EH (cell line): ENCODE data around the gene DOCK3.
"Not testable (repeated sequence)": the region's sequence is repeated elsewhere in the genome, so short reads cannot be mapped to it uniquely, and the experiment has no call there.

ENCODE experiments used
- DNase-seq: peaks from one replicate; pipeline ENCODE4 v3.0.0-alpha.2; 2015; ENCODE audit warnings: low read depth

The DOCK3 gene

DNA sequence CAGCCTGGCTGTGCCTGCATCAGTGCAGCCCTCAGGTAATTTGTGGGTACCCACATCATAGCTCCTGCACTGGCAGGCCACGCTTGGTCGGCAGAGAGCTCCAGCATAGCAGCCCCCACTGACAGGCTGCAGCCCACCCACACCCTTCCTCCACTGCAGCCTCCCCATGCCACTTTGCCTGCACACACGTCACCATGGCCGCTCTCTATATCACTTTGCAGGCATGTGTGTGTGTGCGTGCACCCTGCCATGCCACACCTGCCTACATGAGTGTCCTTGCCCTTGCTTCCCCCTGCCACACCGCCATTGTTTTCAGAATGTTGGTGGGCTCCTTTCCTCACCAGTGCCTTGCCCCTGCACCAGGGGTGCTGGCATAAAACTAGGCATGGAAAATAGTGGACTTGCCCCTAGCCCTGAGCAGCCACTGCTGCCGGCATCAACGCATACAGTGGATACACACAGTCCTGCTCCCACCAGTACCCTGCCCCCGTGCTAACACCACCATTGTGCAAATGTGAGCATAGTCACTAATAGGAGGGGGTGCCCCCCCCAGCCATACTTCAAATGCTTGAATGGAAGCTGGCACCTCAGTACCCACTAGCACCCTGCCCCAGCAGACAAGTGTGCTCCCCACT lies 431.6 kb downstream of the DOCK3 start:
- DNase-seq, result no peak

DNA sequence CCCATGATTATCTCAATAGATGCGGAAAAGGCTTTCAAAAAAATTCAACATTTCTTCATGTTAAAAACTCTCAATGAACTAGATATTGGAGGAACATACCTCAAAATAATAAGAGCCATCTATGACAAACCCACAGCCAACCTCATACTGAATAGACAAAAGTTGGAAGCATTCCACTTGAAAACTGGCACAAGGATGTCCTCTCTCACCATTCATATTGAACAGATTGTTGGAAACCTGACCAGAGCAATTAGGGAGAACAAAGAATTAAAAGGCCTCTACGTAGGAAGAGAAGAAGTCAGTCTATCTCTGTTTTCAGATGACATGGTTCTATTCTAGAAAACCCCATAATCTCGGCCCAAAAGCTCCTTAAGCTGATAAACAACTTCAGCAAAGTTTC lies 435.9 kb downstream of the DOCK3 start:
- no peak for DNase-seq

DNA sequence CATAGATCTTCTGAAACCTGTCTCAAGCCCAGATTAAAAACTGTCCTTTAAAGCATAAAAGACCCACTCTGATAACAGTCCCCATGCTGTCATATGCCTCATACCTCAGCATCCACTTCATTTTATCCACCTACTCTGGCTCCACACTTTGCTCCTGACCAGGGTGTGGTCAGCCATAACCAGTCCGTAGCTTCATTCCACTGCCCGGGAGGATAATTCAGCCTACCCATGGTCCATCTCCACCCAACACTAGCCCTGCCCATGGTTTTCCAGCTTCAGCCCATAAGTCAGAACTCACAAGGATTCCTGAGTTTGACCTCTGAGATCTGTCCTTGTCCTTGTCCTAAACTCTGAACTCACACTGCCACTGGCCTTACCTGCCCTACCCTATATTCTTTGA lies 448.2 kb downstream of the DOCK3 start:
- no peak for DNase-seq

DNA sequence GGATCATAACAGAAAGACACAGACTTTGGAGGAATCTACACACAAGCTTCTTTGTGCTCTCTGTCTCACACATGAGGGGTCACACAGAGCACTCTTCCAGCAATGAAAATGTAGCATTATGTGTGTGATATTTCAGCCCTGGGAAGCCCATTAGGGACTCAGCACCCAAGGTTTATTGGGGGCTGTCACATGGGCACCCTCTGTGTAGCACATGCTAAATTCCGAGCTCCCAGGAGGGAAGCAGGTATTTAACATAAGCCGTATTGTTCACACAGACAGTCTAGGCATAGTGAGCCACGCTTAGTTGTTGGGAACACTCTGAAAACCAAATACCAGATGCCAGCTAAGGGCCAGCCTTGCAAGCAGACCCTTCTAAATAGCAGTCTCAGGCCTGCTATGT lies 448.8 kb downstream of the DOCK3 start:
- no peak for DNase-seq

DNA sequence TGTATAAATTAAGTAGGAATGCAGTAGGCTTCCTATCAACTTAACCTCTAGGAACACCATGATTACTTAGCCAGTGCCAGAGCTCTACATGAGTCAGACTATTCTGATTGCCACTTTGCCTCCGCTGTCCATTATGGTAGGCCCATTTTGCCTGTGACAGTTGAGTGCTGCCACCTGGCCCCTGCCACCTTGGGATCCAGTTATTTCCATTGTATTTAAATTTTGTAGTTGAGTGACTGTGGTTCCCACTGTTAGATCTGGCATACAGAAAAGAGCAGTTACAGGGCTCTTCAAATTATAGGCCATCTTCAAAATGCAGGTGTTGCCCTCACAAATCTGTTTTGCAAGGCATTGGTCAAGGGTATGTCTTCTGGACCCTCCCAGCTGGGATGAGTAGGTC lies 456.9 kb downstream of the DOCK3 start:
- DNase-seq, result not testable (repeated sequence)

DNA sequence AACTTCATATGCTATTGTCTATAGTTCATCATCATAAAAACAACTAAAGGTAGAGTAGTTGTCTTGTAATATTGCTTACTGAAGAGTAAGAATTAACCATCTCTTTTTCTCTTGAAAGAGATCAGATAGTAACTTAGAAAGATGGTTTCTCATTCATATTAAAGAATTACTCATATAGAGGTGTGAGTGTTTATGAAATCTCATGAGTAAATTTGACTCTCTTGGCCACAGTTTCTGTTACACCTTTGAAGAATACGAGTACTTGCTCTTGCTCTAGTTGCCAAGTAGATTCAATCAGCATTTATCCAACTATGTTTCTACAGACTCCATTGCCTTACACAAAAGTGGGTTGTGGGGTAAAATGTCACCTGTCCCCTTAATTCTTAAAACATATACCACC lies 463.0 kb downstream of the DOCK3 start:
- no peak for DNase-seq

DNA sequence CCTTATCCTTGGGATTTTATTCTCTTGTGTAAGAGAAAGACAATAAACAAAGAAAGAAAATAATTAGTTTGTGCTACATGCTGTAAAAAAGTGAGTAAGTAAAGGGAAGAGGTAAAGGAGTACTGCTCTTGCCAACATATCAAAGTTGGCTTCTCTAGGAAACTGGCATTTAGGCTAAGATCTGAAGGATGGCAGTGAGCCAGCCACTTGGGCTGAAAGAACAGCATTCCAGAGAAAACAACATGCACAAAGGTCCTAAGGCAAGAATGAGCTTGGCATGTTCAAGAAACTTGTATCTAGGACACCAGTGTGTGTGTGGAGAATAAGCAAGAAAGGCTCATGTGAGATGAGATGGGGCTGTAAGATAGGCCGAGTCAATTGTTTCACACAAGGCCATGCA lies 464.9 kb downstream of the DOCK3 start:
- no peak for DNase-seq

DNA sequence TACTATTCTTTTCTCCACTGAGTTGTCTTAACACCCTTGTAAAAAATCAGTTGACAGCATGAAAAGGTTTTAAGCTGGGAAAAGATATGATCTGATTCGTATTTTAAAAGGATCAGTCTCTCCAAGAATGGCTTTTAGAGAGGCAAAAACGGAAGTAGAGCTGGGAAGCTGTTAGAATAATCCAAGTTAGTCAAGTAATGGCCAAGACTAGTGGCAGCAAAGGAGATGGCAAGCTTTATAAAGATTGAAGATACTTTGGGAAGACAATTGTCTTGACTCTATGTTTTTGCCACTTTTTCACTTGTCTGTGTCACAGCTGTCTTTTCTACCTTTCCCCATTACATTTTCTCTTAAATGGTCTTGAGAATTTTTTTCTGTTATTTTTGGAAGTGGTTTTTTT lies 466.8 kb downstream of the DOCK3 start:
- no peak for DNase-seq

DNA sequence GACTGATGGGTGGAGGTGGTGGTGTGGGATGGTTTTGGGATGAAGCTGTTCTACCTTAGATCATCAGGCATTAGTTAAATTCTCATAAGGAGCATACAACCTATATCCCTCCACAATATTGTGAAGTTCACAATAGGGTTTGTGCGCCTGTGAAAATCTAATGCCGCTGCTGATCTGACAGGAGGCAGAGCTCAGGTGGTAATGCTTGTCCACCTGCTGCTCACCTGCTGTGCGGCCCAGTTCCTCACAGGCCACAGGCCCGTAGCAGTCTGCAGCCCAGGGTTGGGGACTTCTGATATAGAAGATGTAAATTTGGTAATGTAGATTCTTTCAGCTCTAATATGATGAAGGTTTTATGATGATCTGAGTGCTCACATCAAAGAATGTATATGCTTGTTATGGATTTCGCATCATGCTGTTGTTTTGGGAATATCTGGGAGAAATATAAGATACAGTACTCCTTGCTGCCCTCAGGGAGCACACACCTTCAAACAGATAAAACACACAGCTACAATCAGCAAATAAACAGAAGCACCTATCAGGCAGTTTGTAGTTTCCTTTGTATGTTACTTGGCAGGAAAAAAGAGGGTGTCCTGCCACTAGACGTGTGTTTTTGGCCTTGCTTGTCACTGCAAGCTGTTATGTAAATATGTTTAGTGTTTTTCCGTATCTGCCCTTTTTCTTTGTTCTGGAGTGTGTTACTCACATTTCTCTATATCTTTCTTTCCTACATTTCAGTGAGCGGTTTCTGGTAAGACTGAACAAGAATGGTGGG lies 471.3 kb downstream of the DOCK3 start:
- DNase-seq, result no peak

DNA sequence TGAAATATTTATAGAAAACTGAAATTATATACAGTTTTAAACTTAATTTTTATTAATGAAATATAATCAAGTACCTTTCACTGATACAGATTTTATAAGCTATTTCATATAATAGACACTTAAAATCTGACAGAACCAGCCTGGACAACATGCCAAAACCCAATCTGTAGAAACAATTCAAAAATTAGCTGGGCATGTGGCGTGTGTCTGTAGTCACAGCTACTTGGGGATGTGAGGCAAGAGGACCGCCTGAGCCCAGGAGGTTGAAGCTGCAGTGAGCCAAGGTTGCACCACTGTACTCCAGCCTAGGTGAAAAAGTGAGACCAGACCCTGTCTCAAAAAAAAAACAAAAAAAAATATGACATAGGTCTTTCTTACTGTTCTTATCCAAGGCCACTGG lies 472.1 kb downstream of the DOCK3 start:
- no peak for DNase-seq

DNA sequence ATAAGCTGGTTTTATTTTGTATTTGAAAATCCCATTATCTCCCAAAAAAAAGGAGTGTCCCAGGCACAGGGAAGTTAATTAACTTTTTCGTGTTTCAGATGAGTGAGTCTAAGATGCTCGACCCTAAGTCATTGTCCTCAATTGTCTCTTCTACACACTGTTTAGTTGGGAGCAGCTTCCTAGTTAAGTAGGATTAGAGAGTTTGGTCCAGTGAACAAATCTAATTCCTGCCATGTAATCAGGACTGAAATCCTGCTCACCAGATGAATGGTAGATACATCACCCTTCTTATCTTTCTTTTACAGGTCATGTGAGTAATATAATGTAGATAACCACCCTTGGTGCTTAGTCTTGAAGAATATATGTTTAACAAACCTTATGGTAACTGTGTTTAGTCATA lies 481.4 kb downstream of the DOCK3 start:
- DNase-seq, result no peak

DNA sequence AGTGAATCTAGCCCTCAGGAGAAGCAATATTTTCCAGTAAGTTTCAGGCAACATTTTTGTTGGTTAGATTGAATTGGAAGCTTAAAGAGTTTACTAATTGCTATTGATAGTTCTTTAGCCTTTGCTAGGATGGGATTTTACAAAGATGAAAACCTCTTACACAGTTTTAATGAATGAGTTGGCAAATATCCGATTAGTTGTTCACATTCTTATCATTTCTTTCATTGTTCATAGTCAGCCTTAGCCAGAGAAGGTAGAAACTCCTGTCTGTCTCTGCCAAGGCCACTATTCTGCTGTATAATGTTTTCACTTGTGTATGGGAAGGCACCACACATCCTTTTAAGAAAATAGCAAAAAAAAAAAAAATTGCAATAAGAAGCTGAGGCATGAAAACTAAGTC lies 488.3 kb downstream of the DOCK3 start:
- no peak for DNase-seq

DNA sequence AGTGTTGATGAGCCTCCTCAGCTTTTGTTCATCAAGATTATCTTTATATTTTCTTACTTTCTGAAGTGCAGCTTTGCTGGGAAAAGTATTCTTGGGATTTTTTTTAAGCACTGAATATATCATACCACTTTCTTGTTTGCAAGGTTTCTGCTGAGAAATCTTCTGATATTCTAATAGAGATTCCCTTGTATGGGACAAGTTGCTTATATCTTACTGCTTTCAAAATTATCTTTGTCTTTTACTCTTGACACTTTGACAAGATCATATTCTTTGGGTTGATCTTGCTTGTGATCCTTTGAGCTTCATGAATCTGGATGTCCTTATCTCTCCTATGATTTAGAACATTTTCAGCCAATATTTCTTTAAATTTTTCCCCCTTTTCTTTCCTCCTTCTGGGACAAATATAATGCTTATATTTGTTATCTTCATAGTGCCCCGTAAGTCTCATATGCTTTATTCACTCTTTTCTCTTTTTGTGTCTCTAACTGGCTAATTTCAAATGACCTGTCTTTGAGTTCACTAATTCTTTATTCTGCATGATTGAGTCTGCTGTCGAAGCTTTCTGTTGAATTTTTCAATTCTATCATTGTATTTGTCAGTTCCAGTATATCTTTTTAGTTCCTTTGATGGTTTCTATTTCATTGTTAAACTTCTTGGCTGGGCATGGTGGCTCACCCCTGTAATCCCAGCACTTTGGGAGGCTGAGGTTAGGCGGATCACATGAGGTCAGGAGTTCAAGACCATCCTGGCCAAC lies 499.0 kb downstream of the DOCK3 start:
- DNase-seq, result no peak

DNA sequence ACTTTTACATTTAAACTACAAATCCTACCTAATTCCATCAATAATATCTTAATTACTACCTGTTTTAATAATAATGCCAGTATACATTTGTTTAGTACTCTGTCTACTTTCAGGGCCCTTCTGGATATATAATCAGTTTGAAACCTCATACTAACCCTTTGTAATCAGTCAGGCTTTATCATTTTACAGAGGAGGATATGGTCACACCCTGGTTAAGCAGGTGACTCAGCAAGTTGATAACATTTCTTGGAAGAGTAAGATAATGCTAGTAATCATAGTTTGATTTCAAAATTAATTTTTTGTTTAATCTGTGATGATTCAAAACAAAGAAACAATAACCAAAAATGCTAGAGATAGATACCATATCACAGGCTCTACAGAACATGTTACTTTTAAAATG lies 502.2 kb downstream of the DOCK3 start:
- DNase-seq, result no peak

DNA sequence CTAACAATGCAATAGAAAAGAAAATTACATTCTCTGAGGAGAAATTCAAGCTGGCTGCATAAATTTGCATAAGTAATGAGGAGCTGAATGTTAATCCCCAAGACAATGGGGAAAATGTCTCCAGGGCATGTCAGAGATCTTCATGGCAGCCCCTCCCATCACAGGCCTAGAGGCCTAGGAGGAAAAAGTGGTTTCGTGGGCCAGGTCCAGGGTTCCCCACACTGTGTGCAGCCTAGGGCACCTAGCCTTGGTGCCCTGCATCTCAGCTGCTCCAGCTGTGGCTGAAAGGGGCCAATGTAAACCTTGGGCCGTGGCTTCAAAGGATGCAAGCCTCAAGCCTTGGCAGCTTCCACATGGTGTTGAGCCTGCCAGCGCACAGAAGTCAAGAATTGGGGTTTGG lies 511.7 kb downstream of the DOCK3 start:
- not testable (repeated sequence) for DNase-seq

DNA sequence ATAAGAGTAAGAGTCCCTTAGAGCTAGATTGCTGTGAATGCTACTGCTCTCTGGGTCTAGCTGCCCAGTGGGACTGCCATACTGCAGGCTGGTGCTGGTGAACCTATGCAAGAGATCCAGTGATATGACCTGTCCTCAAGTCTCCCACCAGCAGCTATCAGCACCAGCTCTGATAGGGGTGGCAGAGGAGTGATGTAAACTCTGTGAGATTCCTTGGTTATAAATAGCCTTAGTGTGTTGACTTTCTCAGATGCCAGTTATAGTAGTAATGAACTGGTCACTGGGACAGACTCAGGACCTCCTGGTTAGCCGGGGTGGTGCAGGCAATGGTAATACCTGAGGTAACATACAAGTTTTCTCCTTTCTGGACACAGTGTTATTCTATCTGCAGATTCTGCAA lies 515.5 kb downstream of the DOCK3 start:
- DNase-seq, result no peak

DNA sequence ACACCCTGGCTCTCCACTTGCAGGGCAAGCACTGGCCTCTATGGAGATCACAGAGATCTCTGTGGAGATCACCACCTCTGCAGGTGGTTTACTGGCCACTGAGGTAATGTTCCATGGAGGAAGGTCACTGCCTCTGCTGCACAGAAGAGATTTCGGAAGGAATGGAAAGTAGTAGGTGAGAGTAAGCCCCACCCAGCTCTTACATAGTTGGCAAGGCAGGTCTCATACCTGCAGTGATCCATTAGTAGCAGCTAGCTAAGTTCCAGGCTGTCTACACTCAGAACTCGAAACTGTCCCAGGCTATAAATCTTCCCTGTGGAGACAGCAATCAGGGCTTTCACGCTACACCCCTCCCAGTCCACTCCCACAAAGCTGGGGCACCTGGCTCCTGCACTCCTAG lies 516.1 kb downstream of the DOCK3 start:
- DNase-seq, result no peak

DNA sequence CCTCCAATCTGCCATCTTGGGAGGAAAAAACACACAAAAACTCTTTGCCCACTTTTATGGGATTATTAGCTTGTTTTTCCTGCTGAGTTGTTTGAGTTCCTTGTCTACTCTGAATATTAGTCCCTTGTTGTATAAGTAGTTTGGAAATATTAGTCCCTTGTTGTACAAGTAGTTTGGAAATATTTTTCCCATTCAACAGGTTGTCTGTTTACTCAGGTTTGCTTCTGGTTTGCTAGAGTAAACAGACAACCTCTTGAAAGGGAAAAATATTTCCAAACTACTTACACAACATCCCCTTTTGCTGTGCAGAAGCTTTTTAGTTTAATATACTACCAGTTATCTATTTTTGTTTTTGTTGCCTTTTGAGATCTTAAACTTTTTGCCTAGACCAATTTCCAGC lies 517.0 kb downstream of the DOCK3 start:
- no peak for DNase-seq

DNA sequence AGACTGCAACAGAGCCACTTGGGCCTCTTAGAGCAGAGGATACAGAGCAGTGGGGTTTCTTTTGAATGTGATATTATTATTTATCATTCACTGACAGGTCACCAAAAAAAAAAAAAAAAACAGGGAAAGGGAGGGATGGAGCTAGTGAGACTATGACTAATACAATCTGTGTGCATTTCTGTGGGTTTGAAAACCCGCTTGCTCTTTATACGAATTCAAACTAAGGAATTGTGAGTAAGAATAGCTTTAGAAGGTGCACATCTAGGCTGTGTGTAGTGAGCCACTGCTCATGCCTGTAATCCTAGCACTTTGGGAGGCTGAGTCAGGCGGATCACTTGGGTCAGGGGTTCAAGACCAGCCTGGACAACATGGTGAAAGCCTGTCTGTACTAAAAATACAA lies 523.8 kb downstream of the DOCK3 start:
- no peak for DNase-seq

DNA sequence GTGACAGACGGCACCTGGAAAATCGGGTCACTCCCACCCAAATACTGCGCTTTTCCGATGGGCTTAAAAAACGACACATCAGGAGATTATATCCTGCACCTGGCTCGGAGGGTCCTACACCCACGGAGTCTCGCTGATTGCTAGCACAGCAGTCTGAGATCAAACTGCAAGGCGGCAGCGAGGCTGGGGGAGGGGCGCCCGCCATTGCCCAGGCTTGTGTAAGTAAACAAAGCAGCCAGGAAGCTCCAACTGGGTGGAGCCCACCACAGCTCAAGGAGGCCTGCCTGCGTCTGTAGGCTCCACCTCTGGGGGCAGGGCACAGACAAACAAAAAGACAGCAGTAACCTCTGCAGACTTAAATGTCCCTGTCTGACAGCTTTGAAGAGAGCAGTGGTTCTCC lies 524.6 kb downstream of the DOCK3 start:
- not testable (repeated sequence) for DNase-seq

DNA sequence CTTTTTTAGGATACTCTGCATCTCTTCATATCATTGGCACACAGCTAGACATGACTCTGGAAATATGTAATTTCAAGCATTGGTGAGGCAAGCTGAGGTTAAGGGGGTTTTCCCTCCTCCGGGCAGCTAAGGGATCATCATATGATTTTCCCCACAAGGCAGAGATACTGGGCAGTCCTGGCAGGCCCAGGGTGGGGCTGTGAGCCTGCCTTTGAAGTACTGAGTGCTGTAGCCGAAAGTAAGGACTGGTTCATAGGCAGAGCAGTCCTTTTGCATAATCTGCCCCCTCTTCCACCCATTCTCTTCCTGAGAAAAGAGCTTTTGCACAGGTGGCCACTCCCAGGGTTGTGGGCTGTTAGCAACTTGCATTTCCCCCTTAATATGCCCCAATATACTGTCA lies 541.6 kb downstream of the DOCK3 start:
- no peak for DNase-seq

DNA sequence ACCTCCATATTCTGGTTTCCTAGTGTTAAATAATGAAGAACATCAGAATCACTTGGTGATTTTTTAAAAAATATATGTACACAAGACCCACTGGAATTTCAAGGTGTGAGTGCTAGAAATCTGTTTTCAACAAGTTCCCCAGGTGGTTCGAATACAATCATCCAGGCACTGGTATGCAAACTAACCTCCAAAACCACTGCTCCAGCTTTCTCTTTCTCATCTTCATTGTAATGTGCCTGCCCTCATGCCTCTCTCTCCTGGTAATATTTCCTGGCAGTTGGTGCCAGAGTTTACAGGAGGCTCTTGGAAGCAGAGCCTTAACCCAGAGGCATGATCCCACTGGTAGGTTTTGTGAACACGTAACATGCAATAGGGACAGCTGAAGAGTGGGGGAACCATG lies 547.2 kb downstream of the DOCK3 start:
- DNase-seq, result no peak

DNA sequence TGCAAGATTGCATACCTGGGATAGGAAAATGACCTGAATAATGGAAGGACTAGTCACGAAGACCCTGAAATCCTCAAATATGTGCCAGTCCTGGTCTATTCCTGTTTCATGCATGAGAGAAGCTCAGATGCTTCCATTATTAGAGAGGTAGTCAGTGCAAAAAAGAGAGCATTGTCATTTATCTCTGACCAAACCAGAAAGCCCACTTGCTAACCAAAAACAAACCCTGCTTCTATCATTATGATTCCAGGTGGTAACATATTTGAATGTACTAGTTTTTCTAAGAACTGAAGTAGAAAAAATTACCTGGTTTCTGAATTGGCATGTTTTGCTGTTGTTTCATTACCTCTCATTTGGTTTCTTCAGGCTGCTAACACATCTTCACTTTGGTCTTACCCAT lies 549.6 kb downstream of the DOCK3 start:
- no peak for DNase-seq
